Measurements from ENCODE around the gene FMNL2.

GRCh38 chr2:152635635-152636298, 300.8 kb downstream of the FMNL2 start:
- no peak for TF ChIP-seq ARNTL (CRISPR knock-in tag; IDR thresholded peaks at IDR 0.05; ENCODE audit: borderline replicate concordance, low read depth)
- no peak for TF ChIP-seq SNAI2 (CRISPR knock-in tag; IDR thresholded peaks at IDR 0.05)
- no peak for TF ChIP-seq RARB (CRISPR knock-in tag; IDR thresholded peaks at IDR 0.05)
- no peak for TF ChIP-seq PPARA (CRISPR knock-in tag; IDR thresholded peaks at IDR 0.05; ENCODE audit: borderline replicate concordance)
- TF ChIP-seq POU6F1 (CRISPR knock-in tag; IDR thresholded peaks at IDR 0.05; ENCODE audit: borderline replicate concordance, low read depth), result no peak
- TF ChIP-seq ESRRG (CRISPR knock-in tag; IDR thresholded peaks at IDR 0.05), result no peak
- TF ChIP-seq TSHZ2 (CRISPR knock-in tag; IDR thresholded peaks at IDR 0.05), result no peak
- no peak for TF ChIP-seq CSDC2 (CRISPR knock-in tag; IDR thresholded peaks at IDR 0.05)
- no peak for TF ChIP-seq ZNF70 (CRISPR knock-in tag; IDR thresholded peaks at IDR 0.05)
- TF ChIP-seq ZC3H10 (CRISPR knock-in tag; IDR thresholded peaks at IDR 0.05), result no peak
- no peak for TF ChIP-seq PATZ1 (CRISPR knock-in tag; IDR thresholded peaks at IDR 0.05; ENCODE audit: borderline replicate concordance)
- TF ChIP-seq BACH2 (CRISPR knock-in tag; IDR thresholded peaks at IDR 0.05; ENCODE audit: borderline replicate concordance), result no peak
- TF ChIP-seq GLIS3 (CRISPR knock-in tag; IDR thresholded peaks at IDR 0.05), result no peak
- no peak for TF ChIP-seq ISL1 (CRISPR knock-in tag; IDR thresholded peaks at IDR 0.05)
